K562 (cell line): ENCODE data around the gene SLC22A3.

Source experiments
- ARHGAP35 ChIP-seq: fragments of 450-650 bp; IDR thresholded peaks from 2 replicates; pipeline ENCODE4 v1.6.1; 2018; ENCODE audit not compliant: partially characterized antibody
- TAF1 ChIP-seq: IDR thresholded peaks from 2 replicates; pipeline ENCODE4 v1.6.1; 2011; ENCODE audit warnings: mild to moderate bottlenecking, low read length, moderate library complexity; ENCODE audit not compliant: insufficient read depth, control insufficient read depth, severe bottlenecking; ENCODE audit errors: extremely low read depth
- YY1 ChIP-seq, 3 experiments: IDR thresholded peaks; 2 replicates each; pipeline ENCODE4 v1.6.1; 2011; ENCODE audit warnings: low read length in 2 of 3, mild to moderate bottlenecking in 2 of 3, moderate library complexity in 2 of 3, borderline replicate concordance in 1 of 3, control low read depth in 1 of 3, low read depth in 1 of 3; ENCODE audit not compliant: insufficient read depth in 3 of 3, insufficient replicate concordance in 2 of 3, control insufficient read depth in 1 of 3, insufficient read length in 1 of 3; ENCODE audit errors: extremely low read depth in 1 of 3

GRCh38 chr6:160400446-160400845 is 52.3 kb downstream of the SLC22A3 start:
- TF ChIP-seq ARHGAP35 (no peak), TAF1 (no peak), YY1 (IDR thresholded peaks at IDR 0.05; ENCODE audit: borderline replicate concordance in 1 of 3, control insufficient read depth in 1 of 3, extremely low read depth in 1 of 3, insufficient read depth in 3 of 3, insufficient read length in 1 of 3, insufficient replicate concordance in 2 of 3, low read depth in 1 of 3, low read length in 2 of 3) (no peak)
